NCI-H1092 treated with DMSO at 0.1 percent for 48 hours (cell line): ENCODE results near the gene NCOA5.

Experiments
- DNase-seq: peaks from one replicate; lab custom pipeline; 2025; lab: John Stamatoyannopoulos, UW

Gene NCOA5

GRCh38 chr20:46089417-46090388 is at the start of gene NCOA5:
Gene NCOA5 (minus strand): TSS chr20:46089962. CDS start chr20:46079424, 10,538 bp downstream.
- peak; percentile 97 for DNase-seq

GRCh38 chr20:46139266-46139889 is 49.6 kb upstream of the NCOA5 start:
- DNase-seq, result no peak

DNA sequence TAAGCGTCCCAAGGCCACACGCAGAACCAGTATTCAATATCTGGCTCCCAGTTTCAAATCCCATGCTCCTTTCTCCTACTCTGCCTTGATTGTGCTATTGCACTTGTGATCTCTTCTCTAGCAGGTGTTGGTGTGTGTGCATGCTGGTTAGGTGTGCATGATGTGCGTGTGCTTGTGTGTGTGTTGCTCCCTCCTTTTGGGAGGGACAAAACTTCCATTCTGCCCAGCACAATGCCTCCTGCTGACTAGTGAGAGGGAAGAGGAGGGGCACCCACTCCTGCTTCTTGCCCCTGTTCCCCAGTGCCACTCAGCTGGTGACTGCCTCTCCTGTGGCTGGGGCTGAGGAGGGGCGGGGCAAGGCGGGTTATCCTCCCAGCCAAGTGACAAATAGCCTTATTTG is 48.1 kb upstream of the NCOA5 start:
- DNase-seq, result no peak

DNA sequence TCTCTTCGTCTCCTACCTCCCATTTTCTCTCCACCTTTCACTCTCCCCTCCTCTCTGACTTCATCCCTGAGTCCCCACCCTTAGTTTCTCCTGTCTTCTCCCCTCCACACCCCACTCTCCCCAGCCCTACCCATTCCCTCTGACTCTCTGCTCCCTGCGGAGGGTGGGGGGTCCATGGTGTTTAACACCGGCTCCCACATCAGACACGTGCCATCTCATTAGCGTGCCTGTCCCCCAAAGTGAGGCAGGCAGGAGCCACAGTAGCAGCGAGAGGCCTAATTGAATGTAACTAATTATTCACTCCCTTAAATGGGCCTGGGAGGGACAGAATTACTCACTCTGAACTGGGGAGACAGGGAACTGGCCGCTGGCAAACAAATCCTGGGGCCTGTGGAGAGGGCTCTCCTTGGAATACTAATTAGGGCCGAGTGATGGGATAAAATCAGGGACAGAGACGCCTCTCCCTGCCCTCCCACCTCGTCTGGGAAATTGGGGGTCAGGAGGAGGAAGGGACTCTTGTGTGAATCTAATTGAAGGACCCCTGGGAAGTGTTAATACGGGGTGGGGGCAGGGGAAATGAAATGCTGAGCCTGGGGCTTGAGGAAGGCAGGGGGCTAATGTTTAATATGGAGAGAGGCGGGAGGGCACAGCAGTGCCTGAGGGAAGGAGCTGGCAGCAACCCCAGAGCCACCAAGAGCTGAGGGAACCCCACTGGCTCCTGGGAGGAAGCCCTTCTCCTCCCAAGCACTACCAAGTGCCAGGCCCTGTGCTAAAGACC is 46.3 kb upstream of the NCOA5 start:
- DNase-seq, result no peak

DNA sequence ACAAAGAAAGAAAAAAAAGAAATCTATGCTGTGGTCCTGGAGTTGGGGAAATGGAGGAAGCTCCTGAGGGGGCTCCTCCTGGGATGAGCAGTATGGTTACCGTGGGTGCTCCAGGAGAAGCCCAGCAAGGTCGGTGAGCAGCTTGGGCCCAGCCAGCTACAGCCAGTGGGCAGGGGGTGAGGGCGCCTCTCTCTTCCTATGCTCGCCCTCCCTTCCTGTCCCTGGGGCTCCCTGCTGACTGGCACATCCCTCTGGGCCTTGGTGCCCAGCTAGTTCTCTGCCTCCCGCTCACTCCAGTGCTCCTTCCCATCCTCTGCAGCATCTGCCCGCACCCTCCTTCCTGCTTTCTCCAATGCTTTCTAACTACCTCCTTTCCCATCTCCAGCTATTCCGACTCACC is 45.0 kb upstream of the NCOA5 start:
- no peak for DNase-seq

- DNase-seq, result no peak
Measured at GRCh38 chr20:46133886-46134654, 44.3 kb upstream of the NCOA5 start.

GRCh38 chr20:46132705-46133120 is 43.0 kb upstream of the NCOA5 start:
- peak; percentile 54 for DNase-seq

DNA sequence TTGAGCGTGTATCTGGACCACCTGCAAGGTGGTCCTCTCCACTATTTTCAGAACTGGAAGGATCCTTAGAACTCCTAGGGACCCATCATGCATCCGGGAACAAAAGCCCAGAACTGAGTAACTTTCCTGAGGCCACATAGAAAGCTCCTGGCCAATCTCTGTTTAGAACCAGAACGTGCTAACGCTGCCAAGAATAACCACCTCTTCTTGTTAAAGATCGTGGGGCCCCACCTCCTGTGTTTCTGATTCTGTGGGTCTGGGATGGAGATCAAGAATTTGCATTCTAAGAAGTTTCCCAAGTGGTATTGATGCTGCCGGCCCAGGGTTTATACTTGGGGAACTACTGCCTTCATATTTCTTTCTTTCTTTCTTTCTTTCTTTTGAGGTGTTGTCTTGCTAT is 41.6 kb upstream of the NCOA5 start:
- DNase-seq, result no peak

GRCh38 chr20:46130534-46130933 is 40.8 kb upstream of the NCOA5 start:
- peak; percentile 43 for DNase-seq

- DNase-seq, result peak; percentile 35
Measured at GRCh38 chr20:46129955-46130481, 40.3 kb upstream of the NCOA5 start.

DNA sequence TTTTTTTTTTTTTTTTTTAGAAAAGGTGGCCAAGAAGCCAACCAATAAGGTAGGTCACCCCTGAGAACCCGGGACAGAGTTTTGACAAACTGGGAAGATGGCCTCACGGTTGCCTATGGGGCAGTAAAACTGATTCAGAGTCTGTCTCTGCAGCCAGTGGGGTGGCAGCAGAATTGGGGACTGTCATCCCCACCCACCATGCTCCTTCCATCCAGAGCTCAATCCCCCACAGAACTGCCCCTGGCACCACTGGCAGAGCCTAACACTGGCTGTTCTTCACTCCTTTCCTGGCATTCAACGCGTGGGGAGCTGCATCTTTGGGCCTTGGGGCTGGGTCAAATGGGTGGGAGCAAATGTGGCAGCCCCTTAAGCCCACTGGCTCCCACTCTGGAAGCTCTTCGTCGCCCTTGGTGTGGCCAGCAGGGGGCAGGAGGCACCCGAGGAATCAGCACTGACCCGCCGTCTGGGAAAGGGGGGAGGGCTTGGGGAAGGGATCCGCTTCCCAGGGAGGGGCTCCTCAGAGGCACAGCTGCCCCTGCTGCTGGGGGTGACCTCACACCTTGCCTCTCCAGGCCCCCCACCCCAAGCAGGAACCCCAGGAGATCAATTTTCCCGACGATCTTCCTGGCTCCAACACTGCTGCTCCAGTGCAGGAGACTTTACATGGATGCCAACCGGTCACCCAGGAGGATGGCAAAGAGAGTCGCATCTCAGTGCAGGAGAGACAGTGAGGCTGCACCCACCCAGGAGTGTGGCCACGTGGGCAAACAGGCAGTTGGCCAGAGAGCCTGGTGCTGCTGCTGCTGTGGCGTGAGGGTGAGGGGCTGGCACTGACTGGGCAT is 38.8 kb upstream of the NCOA5 start:
- peak; percentile 62 for DNase-seq

- no peak for DNase-seq
Measured at GRCh38 chr20:46127396-46128010, 37.7 kb upstream of the NCOA5 start.

GRCh38 chr20:46126440-46127056 is 36.8 kb upstream of the NCOA5 start:
- no peak for DNase-seq

GRCh38 chr20:46123482-46124245 is 33.9 kb upstream of the NCOA5 start:
- DNase-seq, result no peak

- DNase-seq, result no peak
Measured at GRCh38 chr20:46122516-46123481, 33.0 kb upstream of the NCOA5 start.

- DNase-seq, result no peak
Measured at GRCh38 chr20:46122071-46122470, 32.3 kb upstream of the NCOA5 start.

DNA sequence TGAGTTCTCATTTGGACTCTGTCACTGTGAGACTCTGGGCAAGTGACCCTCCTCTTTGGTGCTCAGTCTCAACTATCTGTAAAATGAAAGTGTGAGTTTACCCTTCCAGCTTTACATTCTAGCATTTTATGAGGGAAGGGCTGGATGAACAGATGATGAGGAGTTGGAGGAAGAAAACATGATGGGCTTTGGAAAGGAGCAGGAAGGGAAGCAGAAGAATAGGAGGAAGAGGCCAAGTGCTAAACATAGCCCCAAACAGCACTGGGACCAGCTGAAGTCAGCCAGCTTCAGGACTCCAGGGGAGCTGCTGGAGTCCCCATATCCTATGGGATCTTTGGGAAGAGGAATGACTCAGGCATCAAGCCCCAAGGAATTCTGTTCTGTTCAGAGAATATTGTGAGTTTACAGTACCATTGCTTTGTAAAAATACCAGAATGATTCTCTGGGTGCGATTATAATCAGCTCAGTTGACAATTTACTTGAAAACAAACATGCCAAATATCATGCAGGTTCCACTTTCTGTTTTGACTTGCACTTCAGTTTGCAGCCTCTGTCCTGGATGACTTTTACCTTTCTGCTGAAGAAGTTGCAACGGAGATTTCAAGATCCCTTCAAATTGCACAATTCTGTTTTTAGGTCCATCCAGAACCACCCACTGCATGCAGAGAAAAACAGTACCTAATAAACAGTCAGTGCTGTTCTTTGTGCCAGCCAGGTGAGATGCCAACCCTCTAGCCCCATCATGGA is 31.6 kb upstream of the NCOA5 start:
- no peak for DNase-seq
